Stimulated activated CD4-positive, alpha-beta T cell treated with anti-CD3 and anti-CD28 coated beads, Interleukin-4, amount 100 ng/mL, for 1 hour (primary cell): ENCODE measurements around the gene MAP2K2.
A peak's percentile ranks its signal among the peaks of the same experiment; 100 is the strongest.
"Not testable (repeated sequence)": the region's sequence is repeated elsewhere in the genome, so short reads cannot be mapped to it uniquely, and the experiment has no call there.

Experiments used
- DNase-seq: peaks from one replicate; pipeline ENCODE4 v3.0.0-alpha.2; 2020

Gene MAP2K2

GRCh38 chr19:4129050-4129449 lies 5.1 kb upstream of the MAP2K2 start:
- not testable (repeated sequence) for DNase-seq

- not testable (repeated sequence) for DNase-seq
Observed at GRCh38 chr19:4127322-4127721, 3.4 kb upstream of the MAP2K2 start.

- no peak for DNase-seq
Observed at GRCh38 chr19:4124638-4125037, 716 bp upstream of the MAP2K2 start.

GRCh38 chr19:4122480-4122879 lies 1.4 kb downstream of the MAP2K2 start:
- no peak for DNase-seq

GRCh38 chr19:4121815-4122214 lies 2.1 kb downstream of the MAP2K2 start:
- DNase-seq = no peak

DNA sequence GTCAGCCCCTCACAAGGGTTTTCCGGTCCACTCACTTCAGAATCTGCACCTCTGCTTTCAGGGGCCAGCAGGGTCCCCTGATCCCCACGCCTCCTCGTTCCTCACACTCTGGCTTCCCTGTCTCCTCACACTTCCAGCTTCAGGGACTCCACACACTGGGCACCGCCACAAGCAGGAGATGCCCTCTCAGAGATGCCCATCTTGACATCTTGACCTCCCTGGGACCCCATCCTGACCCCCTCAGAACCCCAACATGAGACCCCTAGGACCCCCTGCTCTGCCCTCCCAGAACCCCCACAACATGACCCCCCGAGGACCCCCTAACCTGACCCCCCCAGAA lies 2.7 kb downstream of the MAP2K2 start:
- no peak for DNase-seq

- no peak for DNase-seq
Observed at GRCh38 chr19:4120559-4121272, 3.2 kb downstream of the MAP2K2 start.

GRCh38 chr19:4119763-4120162 lies 4.2 kb downstream of the MAP2K2 start:
- no peak for DNase-seq

GRCh38 chr19:4115818-4116385 lies 8.0 kb downstream of the MAP2K2 start:
- no peak for DNase-seq

- DNase-seq = peak; percentile 45
Observed at GRCh38 chr19:4115050-4115817, 8.7 kb downstream of the MAP2K2 start.

- DNase-seq = no peak
Observed at GRCh38 chr19:4114181-4114580, 9.7 kb downstream of the MAP2K2 start.

GRCh38 chr19:4113398-4114088 lies 10.4 kb downstream of the MAP2K2 start:
- DNase-seq = no peak

- no peak for DNase-seq
Observed at GRCh38 chr19:4112367-4112766, 11.6 kb downstream of the MAP2K2 start.

DNA sequence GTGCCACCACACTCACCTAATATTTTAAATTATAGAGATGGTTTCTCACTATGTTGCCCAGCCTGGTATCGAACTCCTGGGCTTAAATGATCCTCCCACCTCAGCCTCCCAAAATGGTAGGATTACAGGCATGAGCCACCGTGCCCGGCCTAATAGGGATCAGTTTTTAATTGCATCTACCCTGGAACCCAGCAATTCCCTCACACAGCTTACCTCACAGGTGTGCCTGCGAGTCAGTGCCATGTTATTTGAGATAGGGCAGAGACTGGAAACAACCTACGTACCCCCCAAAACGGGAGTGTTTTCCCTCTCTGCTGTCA lies 14.3 kb downstream of the MAP2K2 start:
- DNase-seq = no peak

- peak; percentile 47 for DNase-seq
Observed at GRCh38 chr19:4108767-4109625, 14.9 kb downstream of the MAP2K2 start.

GRCh38 chr19:4103080-4103433 lies 20.9 kb downstream of the MAP2K2 start:
- no peak for DNase-seq

DNA sequence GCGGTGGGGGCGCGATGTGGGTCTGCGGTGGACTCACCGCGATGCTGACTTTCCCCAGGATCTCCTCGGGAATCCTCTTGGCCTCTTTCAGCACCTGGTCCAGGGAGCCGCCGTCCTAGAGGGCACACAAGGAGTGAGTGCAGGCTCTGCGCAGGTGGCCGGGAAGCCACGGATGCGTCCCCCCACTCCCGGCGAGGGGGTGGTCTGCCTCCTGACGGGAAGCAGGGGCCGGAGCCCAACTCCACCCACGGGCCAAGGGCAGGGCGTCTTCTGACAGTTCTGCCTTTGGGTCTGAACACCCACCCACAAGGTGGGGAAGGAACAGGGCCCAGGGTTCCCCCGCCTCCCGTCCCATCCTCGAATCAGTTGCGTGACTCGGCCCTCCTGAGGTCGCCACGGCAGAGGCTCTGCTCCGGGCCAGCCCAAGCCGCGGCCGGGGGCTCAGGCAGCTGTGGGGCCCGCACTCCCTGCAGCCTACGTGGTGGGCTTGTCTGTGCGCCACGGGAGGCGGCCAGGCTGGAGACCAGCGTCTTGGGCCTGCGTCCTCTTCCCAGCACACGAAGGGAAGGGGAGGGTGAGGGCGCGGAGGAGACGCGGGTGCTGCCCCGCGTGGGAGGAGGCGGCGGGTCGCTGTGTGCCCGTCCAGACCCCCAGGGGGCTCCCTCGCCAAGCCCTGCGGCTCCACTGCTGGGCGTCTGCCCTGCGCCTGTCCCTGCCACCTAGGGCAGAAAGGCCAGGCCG lies 21.4 kb downstream of the MAP2K2 start:
- no peak for DNase-seq

GRCh38 chr19:4101496-4101770 lies 22.5 kb downstream of the MAP2K2 start:
- no peak for DNase-seq

DNA sequence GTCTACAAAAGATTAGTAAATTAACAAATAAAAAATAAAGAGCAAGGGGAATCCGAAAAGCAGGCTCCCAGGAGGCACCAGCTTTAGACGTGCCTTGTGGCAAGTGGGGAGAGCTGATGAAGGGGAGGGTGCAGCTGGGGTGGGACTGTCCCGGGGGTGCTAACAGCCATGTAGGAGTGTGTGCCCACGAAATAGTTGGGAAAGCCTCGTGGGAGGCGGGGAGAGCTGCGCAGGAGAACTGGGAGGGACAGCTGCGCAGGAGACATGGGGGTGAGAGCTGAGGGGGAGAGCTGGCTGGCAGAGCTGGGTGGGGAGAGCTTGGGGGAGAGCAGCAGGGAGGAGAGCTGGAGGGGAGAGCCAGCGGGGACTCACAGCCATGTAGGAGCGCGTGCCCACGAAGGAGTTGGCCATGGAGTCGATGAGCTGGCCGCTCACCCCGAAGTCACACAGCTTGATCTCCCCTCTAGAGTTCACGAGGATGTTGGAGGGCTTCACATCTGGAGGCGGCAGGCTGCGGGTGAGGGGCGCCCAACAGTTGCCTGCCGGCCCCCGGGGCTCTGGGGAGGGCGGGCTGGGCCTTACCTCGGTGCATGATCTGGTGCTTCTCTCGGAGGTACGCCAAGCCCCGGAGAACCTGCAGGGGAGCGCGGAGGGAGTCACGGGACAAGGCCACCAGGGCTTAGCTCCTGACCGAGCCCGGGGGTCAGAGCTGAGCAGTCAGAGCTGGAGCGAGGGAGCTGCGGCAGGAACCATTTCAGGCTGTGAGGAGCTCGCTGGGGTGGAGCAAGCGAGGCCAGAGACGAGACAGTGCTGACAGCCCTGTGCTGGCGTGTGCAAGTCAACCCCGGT lies 23.1 kb downstream of the MAP2K2 start:
- no peak for DNase-seq

GRCh38 chr19:4099041-4099764 lies 24.7 kb downstream of the MAP2K2 start:
- no peak for DNase-seq

DNA sequence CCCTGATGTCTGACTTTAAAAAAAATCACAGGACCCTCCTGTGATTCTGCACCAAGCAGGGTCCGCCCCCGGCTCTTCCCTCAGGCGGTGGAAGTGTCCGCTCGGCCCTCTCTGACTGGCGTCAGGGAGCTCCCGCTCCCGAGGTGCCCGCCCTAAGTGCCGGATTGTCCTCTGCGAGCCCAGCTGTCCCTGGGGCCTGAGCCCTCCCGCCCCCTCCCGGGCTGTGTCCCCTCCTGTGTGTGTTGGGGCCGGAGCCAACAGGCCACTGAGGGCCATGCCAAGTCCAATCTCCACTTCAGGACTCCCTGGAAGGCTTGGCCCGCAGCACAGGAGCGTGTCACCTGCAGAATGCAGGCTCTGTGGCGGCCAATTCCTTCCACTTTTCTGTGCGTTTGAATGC lies 25.4 kb downstream of the MAP2K2 start:
- no peak for DNase-seq
